Fibroblast of lung (primary cell): ENCODE data around the gene PGA4. TPM values are rescaled to one million over a fixed set of nuclear protein-coding genes. Genes with fewer than 3 reads are reported as not detected.
"Not testable (repeated sequence)": the region's sequence is repeated elsewhere in the genome, so short reads cannot be mapped to it uniquely, and the experiment has no call there.

Experiments used
- DNase-seq, 2 donors: peaks; one replicate each; pipeline versions ENCODE4 v3.0.0 to v3.0.0-alpha.2; 2010; ENCODE audit warnings: low read depth in 2 of 2
- H2AFZ ChIP-seq: 2 replicates; pipeline ENCODE4 v1.5.1; 2012; ENCODE audit warnings: low read length, control low read depth, inconsistent platforms
- H3K27ac ChIP-seq: 2 replicates; pipeline ENCODE4 v1.5.1; 2011; ENCODE audit warnings: low read length, control low read depth; ENCODE audit not compliant: insufficient read depth
- H3K27me3 ChIP-seq: 2 replicates; pipeline ENCODE4 v1.5.1; 2011; ENCODE audit warnings: mild to moderate bottlenecking, low read length; ENCODE audit not compliant: control insufficient read depth, insufficient read depth
- H3K36me3 ChIP-seq: 2 replicates; pipeline ENCODE4 v1.5.1; 2011; ENCODE audit warnings: low read length; ENCODE audit not compliant: control insufficient read depth, insufficient read depth
- H3K4me1 ChIP-seq: 2 replicates; pipeline ENCODE4 v1.5.1; 2011; ENCODE audit warnings: low read length; ENCODE audit not compliant: control insufficient read depth, insufficient read depth; ENCODE audit errors: extremely low read depth
- H3K4me2 ChIP-seq: 2 replicates; pipeline ENCODE4 v1.5.1; 2011; ENCODE audit warnings: low read length, control low read depth; ENCODE audit not compliant: insufficient read depth; ENCODE audit errors: extremely low read depth
- H3K4me3 ChIP-seq, 4 experiments: fragments of 200-600 bp in 1 of 4; sonication (generic) in 1 of 4; replicated peaks in 1 of 4; 2 replicates each; pipeline ENCODE4 v1.5.1; 2011 to 2016; ENCODE audit warnings: low read length in 4 of 4, low read depth in 3 of 4, mild to moderate bottlenecking in 3 of 4, control low read depth in 2 of 4, inconsistent platforms in 1 of 4, mixed read lengths in 1 of 4; ENCODE audit not compliant: insufficient read depth in 1 of 4; ENCODE audit errors: control extremely low read depth in 1 of 4
- H3K79me2 ChIP-seq: 2 replicates; pipeline ENCODE4 v1.5.1; 2012; ENCODE audit warnings: mild to moderate bottlenecking, low read length, inconsistent platforms; ENCODE audit not compliant: control insufficient read depth, insufficient read depth
- H3K9ac ChIP-seq: 2 replicates; pipeline ENCODE4 v1.5.1; 2011; ENCODE audit warnings: mild to moderate bottlenecking, low read length, control low read depth; ENCODE audit not compliant: insufficient read depth
- H3K9me3 ChIP-seq: 2 replicates; pipeline ENCODE4 v1.5.1; 2012; ENCODE audit warnings: low read depth, low read length; ENCODE audit not compliant: control insufficient read depth, insufficient read depth
- H4K20me1 ChIP-seq: 2 replicates; pipeline ENCODE4 v1.5.1; 2011; ENCODE audit warnings: low read length; ENCODE audit not compliant: control insufficient read depth, insufficient read depth; ENCODE audit errors: extremely low read depth
- polyA plus RNA-seq, 2 donors: library from polyadenylated mRNA; depleted of rRNA in 1 of 2; stranded (reverse) in 1 of 2; unstranded in 1 of 2; fragments of >200 nt; gene quantifications; 2 replicates each; pipeline ENCODE4 v1.2.1, GENCODE V29; 2011 to 2012; ENCODE audit warnings: missing spikeins in 1 of 2
- total RNA-seq: library from RNA; depleted of rRNA; stranded (reverse); fragments of >200 nt; gene quantifications from 2 replicates; pipeline ENCODE4 v1.2.1, GENCODE V29; 2014

Gene PGA4
- total and polyA plus RNA-seq, 2 donors (not counting 1 experiment from before 2014, with no cell fraction given) = 0.28 to 2.3 TPM

- H3K4me2 ChIP-seq, H3K9me3 ChIP-seq, H3K4me3 ChIP-seq, H4K20me1 ChIP-seq, H3K36me3 ChIP-seq, H3K79me2 ChIP-seq, H3K27me3 ChIP-seq, H2AFZ ChIP-seq, DNase-seq, H3K27ac ChIP-seq, H3K4me1 ChIP-seq, H3K9ac ChIP-seq: not testable (repeated sequence)
These were observed 25.9 kb downstream of the PGA4 start for GRCh38 chr11:61248071-61248470.

- DNase-seq, H3K4me2 ChIP-seq, H2AFZ ChIP-seq, H3K27me3 ChIP-seq, H3K4me3 ChIP-seq, H3K79me2 ChIP-seq, H3K4me1 ChIP-seq, H4K20me1 ChIP-seq, H3K9ac ChIP-seq, H3K27ac ChIP-seq, H3K9me3 ChIP-seq, H3K36me3 ChIP-seq: not testable (repeated sequence)
These were observed 27.1 kb downstream of the PGA4 start for GRCh38 chr11:61249201-61249600.

- not testable (repeated sequence) for H4K20me1 ChIP-seq, H3K79me2 ChIP-seq, H3K27ac ChIP-seq, H3K36me3 ChIP-seq, H3K4me3 ChIP-seq, H3K4me2 ChIP-seq, H3K27me3 ChIP-seq, H3K4me1 ChIP-seq, H3K9me3 ChIP-seq, H3K9ac ChIP-seq, H2AFZ ChIP-seq
- peak in 1 of 2 donors; percentile 71 for DNase-seq
These were observed 28.9 kb downstream of the PGA4 start for GRCh38 chr11:61250796-61251765.

- not testable (repeated sequence) for H3K4me3 ChIP-seq, H3K36me3 ChIP-seq, H2AFZ ChIP-seq, H3K9ac ChIP-seq, H3K79me2 ChIP-seq, H4K20me1 ChIP-seq, DNase-seq, H3K4me1 ChIP-seq, H3K9me3 ChIP-seq, H3K27ac ChIP-seq, H3K4me2 ChIP-seq, H3K27me3 ChIP-seq
These were observed 30.2 kb downstream of the PGA4 start for GRCh38 chr11:61252332-61252731.
